ENCODE results near the gene C12orf60. TPM values are rescaled to one million over a fixed set of nuclear protein-coding genes. Genes with fewer than 3 reads are reported as not detected.

The C12orf60 gene
- total RNA-seq, 4 donors from 2014 or later, result 0.20 to 2.1 (median 0.89) TPM

DNA sequence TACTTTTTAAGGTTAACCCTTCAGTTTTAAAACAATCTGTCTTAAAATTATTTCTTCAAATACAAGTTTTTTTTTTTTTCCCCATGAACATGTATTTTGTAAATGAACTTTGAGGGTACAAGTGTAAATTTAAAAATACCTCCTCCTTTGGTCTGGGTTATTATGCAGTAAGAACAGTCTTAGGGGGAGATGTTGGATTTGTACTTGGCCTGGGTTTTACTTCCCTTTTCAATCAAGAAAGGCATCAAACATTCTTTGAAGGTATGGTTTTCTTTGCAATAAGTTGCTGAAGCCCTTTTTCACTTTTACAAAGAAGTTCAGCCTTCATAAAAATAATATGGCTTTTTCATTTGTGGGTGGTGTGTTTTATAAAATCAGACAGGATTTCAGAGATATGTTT lies 20.7 kb upstream of the C12orf60 start:
- Histone ChIP-seq H3K4me3 (no peak overlapping the region), H3K27ac (no peak overlapping the region), H3K4me1 (peaks cover 0 to 21% (median 0%) of the 10 kb centered on the region in 4 donors), H3K9me3 (no peaks in the 10 kb centered on the region), H3K36me3 (peaks cover 0 to 35% (median 0%) of the 10 kb centered on the region in 3 donors), H3K27me3 (no peaks in the 10 kb centered on the region)
- no peak for DNase-seq (ENCODE audit: low spot score in 2 of 2)
- no peak for TF ChIP-seq EP300 (IDR thresholded peaks at IDR 0.05)
- no peak for TF ChIP-seq POLR2A (IDR thresholded peaks at IDR 0.05)
- TF ChIP-seq, protein P1, sequence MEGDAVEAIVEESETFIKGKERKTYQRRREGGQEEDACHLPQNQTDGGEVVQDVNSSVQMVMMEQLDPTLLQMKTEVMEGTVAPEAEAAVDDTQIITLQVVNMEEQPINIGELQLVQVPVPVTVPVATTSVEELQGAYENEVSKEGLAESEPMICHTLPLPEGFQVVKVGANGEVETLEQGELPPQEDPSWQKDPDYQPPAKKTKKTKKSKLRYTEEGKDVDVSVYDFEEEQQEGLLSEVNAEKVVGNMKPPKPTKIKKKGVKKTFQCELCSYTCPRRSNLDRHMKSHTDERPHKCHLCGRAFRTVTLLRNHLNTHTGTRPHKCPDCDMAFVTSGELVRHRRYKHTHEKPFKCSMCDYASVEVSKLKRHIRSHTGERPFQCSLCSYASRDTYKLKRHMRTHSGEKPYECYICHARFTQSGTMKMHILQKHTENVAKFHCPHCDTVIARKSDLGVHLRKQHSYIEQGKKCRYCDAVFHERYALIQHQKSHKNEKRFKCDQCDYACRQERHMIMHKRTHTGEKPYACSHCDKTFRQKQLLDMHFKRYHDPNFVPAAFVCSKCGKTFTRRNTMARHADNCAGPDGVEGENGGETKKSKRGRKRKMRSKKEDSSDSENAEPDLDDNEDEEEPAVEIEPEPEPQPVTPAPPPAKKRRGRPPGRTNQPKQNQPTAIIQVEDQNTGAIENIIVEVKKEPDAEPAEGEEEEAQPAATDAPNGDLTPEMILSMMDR (IDR thresholded peaks at IDR 0.05), result no peak

DNA sequence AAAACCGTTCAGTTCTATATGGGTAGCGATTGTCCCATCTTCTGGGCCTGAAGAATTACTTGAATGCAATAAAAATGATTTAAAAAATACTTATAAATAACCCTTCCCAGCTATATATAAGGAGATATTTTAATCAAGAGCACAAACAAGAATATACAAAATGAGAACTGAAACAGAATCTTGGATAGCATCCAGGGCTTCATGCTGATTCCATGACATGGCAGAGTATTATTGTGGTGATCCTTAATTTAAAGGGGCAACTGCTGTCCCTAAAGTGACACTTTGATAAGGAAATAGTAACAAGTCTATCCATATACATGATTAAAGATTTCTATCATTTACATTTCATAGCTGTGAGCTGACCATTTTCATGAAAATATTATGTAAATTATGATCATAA lies 19.0 kb upstream of the C12orf60 start:
- no peak for TF ChIP-seq EP300 (IDR thresholded peaks at IDR 0.05)
- TF ChIP-seq, protein P1 (IDR thresholded peaks at IDR 0.05), result no peak
- no peak for TF ChIP-seq POLR2A (IDR thresholded peaks at IDR 0.05)
- Histone ChIP-seq H3K27ac (no peak overlapping the region), H3K27me3 (no peaks in the 10 kb centered on the region), H3K36me3 (peaks cover 0 to 52% (median 12%) of the 10 kb centered on the region in 3 donors), H3K4me1 (peaks cover 0 to 14% (median 0%) of the 10 kb centered on the region in 4 donors), H3K4me3 (no peak overlapping the region), H3K9me3 (no peaks in the 10 kb centered on the region)
- DNase-seq (ENCODE audit: low spot score in 2 of 2), result no peak
- WGBS, 2 donors, result 81 to 83% methylated on average over 2 of the region's 2 CpGs

DNA sequence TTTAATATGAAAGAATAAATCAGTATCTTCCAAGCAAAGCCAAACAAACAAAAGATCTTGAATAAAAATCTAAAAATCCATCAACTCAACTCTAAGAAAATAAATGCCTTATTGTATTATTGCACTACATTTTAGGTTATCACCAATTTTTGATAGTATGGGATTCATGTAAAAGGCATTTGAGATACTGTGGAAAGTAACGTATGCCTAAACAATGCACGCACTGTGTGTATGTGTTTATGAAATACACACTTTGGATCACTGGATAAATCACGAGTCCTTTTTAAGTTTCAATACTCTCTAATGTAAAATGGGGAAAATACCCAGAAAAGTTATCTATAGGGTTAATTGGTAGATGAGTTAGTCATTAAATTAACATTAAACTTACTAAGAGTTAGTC lies 17.9 kb upstream of the C12orf60 start:
- H3K4me3 ChIP-seq, result no peak overlapping the region
- no peaks in the 10 kb centered on the region for H3K27me3 ChIP-seq
- no peaks in the 10 kb centered on the region for H3K9me3 ChIP-seq
- 73 to 79% methylated on average over 3 of the region's 3 CpGs for WGBS, 2 donors
- H3K4me1 ChIP-seq, result peaks cover 0 to 4% (median 0%) of the 10 kb centered on the region in 4 donors
- H3K27ac ChIP-seq, result no peak overlapping the region
- peaks cover 0 to 63% (median 17%) of the 10 kb centered on the region in 3 donors for H3K36me3 ChIP-seq
- TF ChIP-seq EP300 (IDR thresholded peaks at IDR 0.05) (no peak), POLR2A (IDR thresholded peaks at IDR 0.05) (no peak)
- TF ChIP-seq, protein P1 (IDR thresholded peaks at IDR 0.05), result no peak
- DNase-seq (ENCODE audit: low spot score in 2 of 2), result no peak

DNA sequence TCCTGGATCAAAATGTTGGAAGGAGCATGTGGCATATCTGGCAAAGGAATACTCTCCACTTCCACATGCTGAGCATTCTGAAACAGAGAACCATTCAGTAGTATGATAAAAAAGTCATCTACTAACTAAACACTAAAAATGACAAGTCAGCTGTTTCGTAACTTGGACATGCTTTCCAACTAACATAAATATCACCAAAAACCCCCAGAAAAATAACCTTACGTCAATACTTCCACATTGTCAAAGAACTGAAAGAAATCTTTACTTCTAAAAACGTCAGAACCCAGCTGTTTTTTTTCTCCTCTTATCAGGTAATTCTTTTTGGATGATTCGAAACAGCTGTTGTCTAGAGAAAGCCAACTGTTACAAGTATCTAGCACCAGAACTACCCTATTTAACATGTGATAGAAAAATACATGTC lies 8.4 kb upstream of the C12orf60 start:
- H3K4me3 ChIP-seq, result no peak overlapping the region
- DNase-seq (ENCODE audit: low spot score in 2 of 2), result no peak
- no peak for TF ChIP-seq EP300 (IDR thresholded peaks at IDR 0.05)
- TF ChIP-seq, protein P1 (IDR thresholded peaks at IDR 0.05), result no peak
- TF ChIP-seq POLR2A (IDR thresholded peaks at IDR 0.05), result no peak
- peaks cover 0 to 5% (median 0%) of the 10 kb centered on the region in 4 donors for H3K4me1 ChIP-seq
- H3K27me3 ChIP-seq, result no peaks in the 10 kb centered on the region
- WGBS, 2 donors, result 52 to 59% methylated on average over 4 of the region's 4 CpGs
- no peak overlapping the region for H3K27ac ChIP-seq
- no peaks in the 10 kb centered on the region for H3K9me3 ChIP-seq
- H3K36me3 ChIP-seq, result peaks cover 0 to 95% (median 10%) of the 10 kb centered on the region in 3 donors

DNA sequence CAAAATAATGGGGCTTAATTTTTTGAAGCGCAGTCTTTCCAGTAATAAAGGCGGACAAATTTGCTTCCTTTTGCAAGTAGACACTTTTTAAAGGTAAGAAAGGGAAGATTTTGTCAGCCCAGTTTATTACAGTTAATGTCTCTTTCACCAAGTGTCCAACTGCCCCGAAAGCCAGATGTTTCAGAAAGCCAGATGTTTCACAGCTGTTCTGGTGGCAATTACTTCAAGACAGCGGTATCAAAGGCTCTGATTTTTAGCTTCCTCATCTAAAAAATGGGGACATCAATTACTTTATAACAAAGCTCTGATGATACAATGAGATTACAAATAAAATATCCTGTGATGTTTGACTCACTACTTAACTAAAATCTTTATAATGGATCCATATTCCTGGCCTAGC lies 1.2 kb upstream of the C12orf60 start:
- Histone ChIP-seq H3K4me1 (peaks cover 0 to 43% (median 13%) of the 10 kb centered on the region in 4 donors), H3K4me3 (peak overlapping the region; percentile 78 to 91 (median 88)), H3K27ac (peak overlapping the region; percentile 92 to 96 (median 94)), H3K27me3 (no peaks in the 10 kb centered on the region), H3K36me3 (peaks cover 0 to 23% (median 0%) of the 10 kb centered on the region in 3 donors), H3K9me3 (no peaks in the 10 kb centered on the region)
- TF ChIP-seq POLR2A (IDR thresholded peaks at IDR 0.05) (no peak), EP300 (IDR thresholded peaks at IDR 0.05) (no peak)
- TF ChIP-seq, protein P1 (IDR thresholded peaks at IDR 0.05), result no peak
- DNase-seq (ENCODE audit: low spot score in 2 of 2), result no peak
- WGBS, 2 donors, result 61 to 67% methylated on average over 4 of the region's 4 CpGs
